Measurements from ENCODE around the gene CMIP. TPM values are rescaled to one million over a fixed set of nuclear protein-coding genes. Genes with fewer than 3 reads are reported as not detected.

Gene CMIP
- total RNA-seq, 6 experiments from 2014 or later, result 12.2 to 23.0 (median 16.5) TPM

GRCh38 chr16:81526199-81526598, 81.6 kb downstream of the CMIP start:
- ATAC-seq (peak in 1 of 4 donors; percentile 13), DNase-seq (no peak)
- peaks cover 0 to 15% (median 2%) of the 10 kb centered on the region in 4 donors for H3K4me1 ChIP-seq
- H3K27me3 ChIP-seq, result no peaks in the 10 kb centered on the region
- TF ChIP-seq CTCF (IDR thresholded peaks at IDR 0.05), result no peak
- TF ChIP-seq POLR2A (IDR thresholded peaks at IDR 0.05), result no peak
- intact Hi-C loops (cut with DNase I), result no loop called here
- no peaks in the 10 kb centered on the region for H3K9me3 ChIP-seq
- no peak overlapping the region for H3K4me3 ChIP-seq
- H3K27ac ChIP-seq, result no peak overlapping the region
- 55% methylated on average over 4 of the region's 4 CpGs for WGBS (ENCODE audit: insufficient coverage, low coverage, low lambda C conversion rate, missing lambda C conversion rate)
- H3K36me3 ChIP-seq, result no peaks in the 10 kb centered on the region

GRCh38 chr16:81526935-81527334, 82.3 kb downstream of the CMIP start:
- 51% methylated on average over 9 of the region's 9 CpGs for WGBS (ENCODE audit: insufficient coverage, low coverage, low lambda C conversion rate, missing lambda C conversion rate)
- peaks cover 0 to 16% (median 3%) of the 10 kb centered on the region in 4 donors for H3K4me1 ChIP-seq
- H3K9me3 ChIP-seq, result no peaks in the 10 kb centered on the region
- no peak for TF ChIP-seq CTCF (IDR thresholded peaks at IDR 0.05)
- TF ChIP-seq POLR2A (IDR thresholded peaks at IDR 0.05), result no peak
- no peaks in the 10 kb centered on the region for H3K36me3 ChIP-seq
- peak in 1 of 4 donors; percentile 8 for ATAC-seq
- H3K4me3 ChIP-seq, result no peak overlapping the region
- peak in 1 of 3 donors; percentile 42 for DNase-seq
- intact Hi-C loops (cut with DNase I), result no loop called here
- no peaks in the 10 kb centered on the region for H3K27me3 ChIP-seq
- no peak overlapping the region for H3K27ac ChIP-seq

- no peak overlapping the region for H3K27ac ChIP-seq
- H3K27me3 ChIP-seq, result no peaks in the 10 kb centered on the region
- intact Hi-C loops (cut with DNase I), result no loop called here
- no peak overlapping the region for H3K4me3 ChIP-seq
- WGBS (ENCODE audit: insufficient coverage, low coverage, low lambda C conversion rate, missing lambda C conversion rate), result 80% methylated on average over 7 of the region's 7 CpGs
- no peaks in the 10 kb centered on the region for H3K9me3 ChIP-seq
- no peaks in the 10 kb centered on the region for H3K36me3 ChIP-seq
- ATAC-seq (no peak), DNase-seq (no peak)
- TF ChIP-seq CTCF (IDR thresholded peaks at IDR 0.05), result no peak
- no peak for TF ChIP-seq POLR2A (IDR thresholded peaks at IDR 0.05)
- peaks cover 0 to 23% (median 7%) of the 10 kb centered on the region in 4 donors for H3K4me1 ChIP-seq
Observed at GRCh38 chr16:81527477-81528178, 83.0 kb downstream of the CMIP start.

GRCh38 chr16:81528256-81528655, 83.6 kb downstream of the CMIP start:
- no peaks in the 10 kb centered on the region for H3K36me3 ChIP-seq
- H3K27me3 ChIP-seq, result no peaks in the 10 kb centered on the region
- no peak overlapping the region for H3K27ac ChIP-seq
- peaks cover 0 to 29% (median 11%) of the 10 kb centered on the region in 4 donors for H3K4me1 ChIP-seq
- H3K9me3 ChIP-seq, result no peaks in the 10 kb centered on the region
- intact Hi-C loops (cut with DNase I), result no loop called here
- no peak overlapping the region for H3K4me3 ChIP-seq
- DNase-seq (no peak), ATAC-seq (no peak)
- 100% methylated on average over 2 of the region's 2 CpGs for WGBS (ENCODE audit: insufficient coverage, low coverage, low lambda C conversion rate, missing lambda C conversion rate)
- TF ChIP-seq CTCF (IDR thresholded peaks at IDR 0.05), result no peak
- no peak for TF ChIP-seq POLR2A (IDR thresholded peaks at IDR 0.05)

All from right lobe of liver (tissue), 6 donors.